Esophagus squamous epithelium (tissue), 4 donors: ENCODE results near the gene CDH11.

ENCODE experiments used
- POLR2A ChIP-seq, 4 donors: fragments of 450-650 bp; IDR thresholded peaks; one replicate each; pipeline ENCODE4 v1.6.1; 2017; ENCODE audit warnings: antibody characterized with exemption in 4 of 4, mild to moderate bottlenecking in 4 of 4, moderate library complexity in 3 of 4
- TF ChIP-seq, protein P1 (sequence below), 6 experiments: fragments of 450-650 bp in 4 of 6; fragments of 200-600 bp in 2 of 6; sonication (generic) in 2 of 6; IDR thresholded peaks; one replicate each; pipeline ENCODE4 v1.5.1; 2016 to 2019; ENCODE audit warnings: antibody characterized with exemption in 6 of 6, mild to moderate bottlenecking in 4 of 6, moderate library complexity in 4 of 6

DNA sequence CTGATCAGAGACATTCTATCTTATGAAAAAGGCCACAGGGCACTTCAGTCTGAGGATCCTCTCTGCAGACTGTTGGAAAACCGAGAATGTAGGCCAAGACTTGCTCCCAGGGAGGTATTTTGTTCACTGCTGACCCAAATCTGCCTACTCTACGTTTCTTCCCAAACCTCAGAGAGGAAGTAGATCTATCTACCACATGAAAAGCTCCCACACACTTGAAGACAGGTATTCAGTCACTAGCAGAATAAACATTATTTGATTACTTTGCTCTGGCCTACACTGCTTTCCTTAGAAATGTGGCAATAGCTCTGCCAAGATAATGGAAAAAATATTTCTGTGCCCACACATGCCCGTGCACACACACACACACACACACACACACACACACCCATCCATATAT lies 164.6 kb downstream of the CDH11 start:
- TF ChIP-seq, protein P1, sequence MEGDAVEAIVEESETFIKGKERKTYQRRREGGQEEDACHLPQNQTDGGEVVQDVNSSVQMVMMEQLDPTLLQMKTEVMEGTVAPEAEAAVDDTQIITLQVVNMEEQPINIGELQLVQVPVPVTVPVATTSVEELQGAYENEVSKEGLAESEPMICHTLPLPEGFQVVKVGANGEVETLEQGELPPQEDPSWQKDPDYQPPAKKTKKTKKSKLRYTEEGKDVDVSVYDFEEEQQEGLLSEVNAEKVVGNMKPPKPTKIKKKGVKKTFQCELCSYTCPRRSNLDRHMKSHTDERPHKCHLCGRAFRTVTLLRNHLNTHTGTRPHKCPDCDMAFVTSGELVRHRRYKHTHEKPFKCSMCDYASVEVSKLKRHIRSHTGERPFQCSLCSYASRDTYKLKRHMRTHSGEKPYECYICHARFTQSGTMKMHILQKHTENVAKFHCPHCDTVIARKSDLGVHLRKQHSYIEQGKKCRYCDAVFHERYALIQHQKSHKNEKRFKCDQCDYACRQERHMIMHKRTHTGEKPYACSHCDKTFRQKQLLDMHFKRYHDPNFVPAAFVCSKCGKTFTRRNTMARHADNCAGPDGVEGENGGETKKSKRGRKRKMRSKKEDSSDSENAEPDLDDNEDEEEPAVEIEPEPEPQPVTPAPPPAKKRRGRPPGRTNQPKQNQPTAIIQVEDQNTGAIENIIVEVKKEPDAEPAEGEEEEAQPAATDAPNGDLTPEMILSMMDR (IDR thresholded peaks at IDR 0.05): no peak
- TF ChIP-seq POLR2A (IDR thresholded peaks at IDR 0.05): no peak
